Epithelial cell of esophagus (primary cell): Measurements from ENCODE around the gene ITPKA.

Experiments used
- DNase-seq: peaks from one replicate; pipeline ENCODE4 v3.0.0; 2010; ENCODE audit warnings: low read depth
- H3K4me3 ChIP-seq: 2 replicates; pipeline ENCODE4 v1.5.1; 2011; ENCODE audit warnings: mild to moderate bottlenecking, low read length, control low read depth
- TF ChIP-seq, protein P1 (sequence below): IDR thresholded peaks from 2 replicates; pipeline ENCODE4 v1.5.1; 2011; ENCODE audit warnings: low read depth, mild to moderate bottlenecking, low read length, control low read depth, inconsistent platforms; ENCODE audit not compliant: insufficient read depth; ENCODE audit errors: missing control alignments

The ITPKA gene

GRCh38 chr15:41512512-41512939, 18.9 kb downstream of the ITPKA start:
- TF ChIP-seq, protein P1, sequence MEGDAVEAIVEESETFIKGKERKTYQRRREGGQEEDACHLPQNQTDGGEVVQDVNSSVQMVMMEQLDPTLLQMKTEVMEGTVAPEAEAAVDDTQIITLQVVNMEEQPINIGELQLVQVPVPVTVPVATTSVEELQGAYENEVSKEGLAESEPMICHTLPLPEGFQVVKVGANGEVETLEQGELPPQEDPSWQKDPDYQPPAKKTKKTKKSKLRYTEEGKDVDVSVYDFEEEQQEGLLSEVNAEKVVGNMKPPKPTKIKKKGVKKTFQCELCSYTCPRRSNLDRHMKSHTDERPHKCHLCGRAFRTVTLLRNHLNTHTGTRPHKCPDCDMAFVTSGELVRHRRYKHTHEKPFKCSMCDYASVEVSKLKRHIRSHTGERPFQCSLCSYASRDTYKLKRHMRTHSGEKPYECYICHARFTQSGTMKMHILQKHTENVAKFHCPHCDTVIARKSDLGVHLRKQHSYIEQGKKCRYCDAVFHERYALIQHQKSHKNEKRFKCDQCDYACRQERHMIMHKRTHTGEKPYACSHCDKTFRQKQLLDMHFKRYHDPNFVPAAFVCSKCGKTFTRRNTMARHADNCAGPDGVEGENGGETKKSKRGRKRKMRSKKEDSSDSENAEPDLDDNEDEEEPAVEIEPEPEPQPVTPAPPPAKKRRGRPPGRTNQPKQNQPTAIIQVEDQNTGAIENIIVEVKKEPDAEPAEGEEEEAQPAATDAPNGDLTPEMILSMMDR, result no peak
- no peak for DNase-seq
- H3K4me3 ChIP-seq, result no peak overlapping the region

GRCh38 chr15:41512940-41513505, 19.3 kb downstream of the ITPKA start:
- H3K4me3 ChIP-seq, result no peak overlapping the region
- TF ChIP-seq, protein P1, result no peak
- DNase-seq, result no peak

DNA sequence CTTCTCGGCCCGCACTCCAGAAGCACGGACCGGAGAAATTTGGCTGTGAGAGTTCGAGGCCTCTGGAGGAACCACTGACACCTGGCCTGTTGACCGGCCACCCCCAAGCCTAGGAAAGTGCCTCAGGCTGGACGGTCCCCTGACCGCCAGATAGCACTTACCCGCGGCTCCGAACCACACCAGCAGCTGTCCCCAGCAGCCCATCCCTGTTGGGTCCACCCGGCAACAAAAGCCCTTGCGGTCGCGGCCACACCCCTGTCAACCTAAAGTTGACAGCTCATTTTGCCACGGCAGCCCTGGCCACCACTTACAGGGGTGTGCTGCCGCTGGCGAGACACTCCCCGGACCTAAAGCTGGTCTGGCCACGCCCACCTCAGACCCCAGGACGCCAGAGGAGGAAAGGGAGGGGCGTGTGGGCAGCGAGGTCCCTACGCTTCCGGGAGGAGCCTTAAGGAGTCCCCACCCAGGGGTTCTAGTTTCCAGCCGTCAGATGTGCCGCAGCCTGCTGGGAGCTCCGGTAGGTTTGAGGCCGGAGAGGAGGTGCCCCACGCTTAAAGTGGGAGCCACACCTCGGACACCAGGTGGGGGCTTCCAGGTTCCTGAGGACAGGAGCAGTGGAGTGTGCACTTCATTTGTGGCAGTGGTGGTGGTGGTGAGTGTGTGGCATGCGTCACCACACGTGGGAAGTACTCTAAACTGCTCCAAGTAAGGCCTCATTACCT, 20.0 kb downstream of the ITPKA start, which contains the start of gene LTK:
TSS of gene LTK (minus strand) at position 322 of the 722 bp plus-strand sequence. CDS start at position 204, 118 bp downstream.
- no peak within 1 kb of the TSS for H3K4me3 ChIP-seq
- DNase-seq, result no peak
- TF ChIP-seq, protein P1, result no peak

DNA sequence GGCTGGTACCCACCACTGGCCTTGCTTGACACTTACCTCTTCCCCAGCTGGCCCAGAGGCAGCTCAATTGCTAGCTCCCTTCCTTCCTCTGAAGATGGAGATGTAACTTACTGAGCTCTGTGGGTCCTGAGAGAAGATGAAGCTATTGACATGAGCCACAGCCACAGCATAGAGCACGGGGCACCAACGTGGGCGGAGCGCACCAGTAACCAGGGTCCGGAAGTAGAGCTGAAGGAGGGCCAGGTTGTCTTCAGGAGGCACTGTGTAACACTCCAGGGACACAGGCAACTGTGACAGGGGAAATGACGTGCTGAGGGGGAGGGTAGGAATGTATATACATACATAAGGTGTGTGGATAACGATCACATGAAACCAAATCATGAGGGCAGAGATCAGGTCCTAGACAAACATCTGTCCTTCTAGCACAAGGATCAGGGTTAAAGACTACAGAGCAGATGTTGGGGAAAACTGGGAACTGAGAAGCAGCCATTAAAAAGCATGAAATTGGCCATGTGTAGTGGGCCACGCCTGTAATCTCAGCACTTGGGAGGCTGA, 24.3 kb downstream of the ITPKA start:
- H3K4me3 ChIP-seq, result no peak overlapping the region
- DNase-seq, result no peak
- TF ChIP-seq, protein P1, result no peak

DNA sequence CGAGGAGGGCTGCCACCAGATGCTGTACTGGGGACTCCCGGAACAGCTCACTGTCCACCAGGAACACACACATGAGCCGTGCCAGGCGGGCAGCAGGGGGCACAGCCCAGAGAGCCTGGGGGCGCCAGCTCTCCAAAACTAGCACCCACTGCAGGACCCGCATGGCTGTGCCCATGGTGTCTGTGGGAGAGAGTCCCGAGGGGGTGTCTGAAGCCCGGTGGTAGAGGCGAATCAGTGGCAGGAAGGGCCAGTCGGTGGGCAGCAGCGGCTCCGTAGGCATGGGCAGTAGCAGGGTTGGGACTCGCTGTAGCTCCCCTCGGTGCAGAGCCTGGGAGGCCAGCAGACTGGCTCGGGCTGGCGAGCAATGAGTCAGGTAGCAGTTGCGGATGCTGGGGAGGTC, 27.0 kb downstream of the ITPKA start:
- TF ChIP-seq, protein P1, result no peak
- no peak overlapping the region for H3K4me3 ChIP-seq
- no peak for DNase-seq

DNA sequence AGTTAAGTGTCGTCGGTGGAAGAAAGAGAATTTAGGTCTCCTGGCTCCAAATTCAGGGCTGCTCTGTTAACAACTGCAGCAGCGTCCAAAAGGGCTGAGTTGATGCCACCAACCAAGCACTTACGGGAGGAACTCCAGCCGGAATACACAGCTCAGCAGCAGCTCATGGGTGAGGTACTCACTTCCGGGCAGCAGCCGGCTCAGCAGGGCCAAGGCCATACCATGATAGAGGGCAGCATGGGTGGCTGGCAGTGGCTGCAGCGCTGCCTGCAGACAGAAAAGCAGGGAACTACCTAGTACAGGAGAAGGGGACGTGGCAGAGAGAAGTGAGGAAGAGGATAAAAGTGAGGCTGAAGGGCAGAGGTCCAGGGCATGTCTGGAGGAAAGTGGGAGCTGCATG, 27.9 kb downstream of the ITPKA start:
- DNase-seq, result no peak
- TF ChIP-seq, protein P1, result no peak
- H3K4me3 ChIP-seq, result no peak overlapping the region

- no peak overlapping the region for H3K4me3 ChIP-seq
Observed at GRCh38 chr15:41523097-41523496, 29.4 kb downstream of the ITPKA start.

More at GRCh38 chr15:41523097-41523496, 29.4 kb downstream of the ITPKA start:
- TF ChIP-seq, protein P1, result no peak
- DNase-seq, result no peak
